IMR-90 (cell line): ENCODE measurements around the gene LIPN. TPM values are rescaled to one million over a fixed set of nuclear protein-coding genes. Genes with fewer than 3 reads are reported as not detected.

Experiments
- ATAC-seq: fragments of 200-7000 bp; cut with Tn5 transposase; 2 replicates; pipeline ENCODE4 v1.9.1; 2020; ENCODE audit warnings: low read depth, mild to moderate bottlenecking, moderate library complexity
- BruUV-seq: library from RNA; stranded (reverse); fragments of 400-500 nt; replicated peaks from 2 replicates; lab custom pipeline; 2021; lab: Mats Ljungman, UMichigan
- CTCF ChIA-PET: fragments of 300-600 bp; formaldehyde crosslinking; extraction: SDS; loops from one replicate; lab custom pipeline; 2021; ENCODE audit warnings: antibody characterized with exemption; lab: Yijun Ruan, JAX
- POLR2A ChIA-PET: fragments of 300-600 bp; sonication (Branson Sonifier 250); formaldehyde crosslinking; loops from one replicate; lab custom pipeline; 2022; ENCODE audit warnings: antibody characterized with exemption; ENCODE audit not compliant: unreplicated experiment; lab: Charles Lee
- DNase-seq: peaks from one replicate; pipeline ENCODE4 v3.0.0; 2013
- H2AFZ ChIP-seq: replicated peaks from 2 replicates; pipeline ENCODE3; 2013; ENCODE audit warnings: low read length, mild to moderate bottlenecking; ENCODE audit not compliant: poor library complexity
- H2AK5ac ChIP-seq: 2 replicates; pipeline ENCODE4 v1.6.1; 2013; ENCODE audit warnings: low read depth, low read length, inconsistent platforms
- H2AK9ac ChIP-seq: replicated peaks from 2 replicates; pipeline ENCODE3; 2013; ENCODE audit warnings: mild to moderate bottlenecking, low read depth, low read length, moderate library complexity; ENCODE audit not compliant: poor library complexity
- H2BK120ac ChIP-seq: 2 replicates; pipeline ENCODE4 v1.6.1; 2013; ENCODE audit warnings: low read depth, low read length, inconsistent platforms
- H2BK15ac ChIP-seq: 3 replicates; pipeline ENCODE4 v1.6.1; 2013; ENCODE audit warnings: low read depth, low read length, inconsistent platforms
- H2BK20ac ChIP-seq: 2 replicates; pipeline ENCODE4 v1.6.1; 2013; ENCODE audit warnings: low read depth, mild to moderate bottlenecking, inconsistent platforms, low read length, moderate library complexity
- H2BK5ac ChIP-seq: 2 replicates; pipeline ENCODE4 v1.6.1; 2013; ENCODE audit warnings: mild to moderate bottlenecking, low read depth, low read length, inconsistent platforms; ENCODE audit not compliant: poor library complexity, severe bottlenecking
- H3K14ac ChIP-seq: replicated peaks from 2 replicates; pipeline ENCODE4 v1.6.1; 2013; ENCODE audit warnings: low read depth, low read length, inconsistent platforms
- H3K18ac ChIP-seq: 2 replicates; pipeline ENCODE4 v1.6.1; 2013; ENCODE audit warnings: low read depth, low read length, control low read depth
- H3K23ac ChIP-seq: 2 replicates; pipeline ENCODE4 v1.6.1; 2013; ENCODE audit warnings: low read depth, low read length, inconsistent platforms
- H3K27ac ChIP-seq: 2 replicates; pipeline ENCODE4 v1.5.1; 2013; ENCODE audit warnings: mild to moderate bottlenecking, control low read depth, low read length; ENCODE audit not compliant: insufficient read depth
- H3K27me3 ChIP-seq: 2 replicates; pipeline ENCODE4 v1.6.1; 2013; ENCODE audit warnings: low read length; ENCODE audit not compliant: control insufficient read depth, insufficient read depth
- H3K36me3 ChIP-seq: 2 replicates; pipeline ENCODE4 v1.6.1; 2013; ENCODE audit warnings: low read length, mixed read lengths; ENCODE audit not compliant: control insufficient read depth, insufficient read depth
- H3K4ac ChIP-seq: 2 replicates; pipeline ENCODE4 v1.6.1; 2013; ENCODE audit warnings: low read depth, low read length, inconsistent platforms
- H3K4me1 ChIP-seq: 2 replicates; pipeline ENCODE4 v1.6.1; 2013; ENCODE audit warnings: low read length, mixed read lengths; ENCODE audit not compliant: control insufficient read depth, insufficient read depth
- H3K4me2 ChIP-seq: 2 replicates; pipeline ENCODE4 v1.6.1; 2013; ENCODE audit warnings: low read depth, mild to moderate bottlenecking, control low read depth, low read length, moderate library complexity
- H3K4me3 ChIP-seq: 2 replicates; pipeline ENCODE4 v1.5.1; 2013; ENCODE audit warnings: low read depth, mild to moderate bottlenecking, control low read depth, low read length, moderate library complexity; ENCODE audit not compliant: insufficient read depth
- H3K56ac ChIP-seq: 2 replicates; pipeline ENCODE4 v1.6.1; 2013; ENCODE audit warnings: low read length, inconsistent platforms; ENCODE audit not compliant: insufficient read depth; ENCODE audit errors: extremely low read depth
- H3K79me1 ChIP-seq, 2 experiments: 2 replicates each; pipeline ENCODE4 v1.6.1; 2013; ENCODE audit warnings: low read length in 2 of 2, inconsistent platforms in 1 of 2, low read depth in 1 of 2
- H3K9ac ChIP-seq: 2 replicates; pipeline ENCODE4 v1.6.1; 2013; ENCODE audit warnings: low read depth, low read length, control low read depth
- H3K9me1 ChIP-seq: 2 replicates; pipeline ENCODE4 v1.6.1; 2013; ENCODE audit warnings: low read length, inconsistent platforms; ENCODE audit not compliant: insufficient read depth
- H3K9me3 ChIP-seq: 2 replicates; pipeline ENCODE4 v1.6.1; 2013; ENCODE audit warnings: low read length; ENCODE audit not compliant: control insufficient read depth, insufficient read depth
- H4K20me1 ChIP-seq: 2 replicates; pipeline ENCODE4 v1.6.1; 2013; ENCODE audit warnings: low read length, inconsistent platforms; ENCODE audit not compliant: insufficient read depth
- H4K5ac ChIP-seq: 2 replicates; pipeline ENCODE4 v1.6.1; 2013; ENCODE audit warnings: mild to moderate bottlenecking, low read depth, low read length, control low read depth
- H4K8ac ChIP-seq, 2 experiments: 2 replicates each; pipeline ENCODE4 v1.6.1; 2013; ENCODE audit warnings: low read depth in 2 of 2, low read length in 2 of 2, control low read depth in 1 of 2, inconsistent platforms in 1 of 2
- H4K91ac ChIP-seq: 2 replicates; pipeline ENCODE4 v1.6.1; 2013; ENCODE audit warnings: low read depth, low read length, inconsistent platforms; ENCODE audit not compliant: insufficient read depth
- BHLHE40 ChIP-seq: fragments of 150-350 bp; IDR thresholded peaks from 2 replicates; pipeline ENCODE4 v1.6.1; 2016; ENCODE audit warnings: mild to moderate bottlenecking, low read depth, low read length
- CEBPB ChIP-seq: IDR thresholded peaks from 2 replicates; pipeline ENCODE4 v1.6.1; 2012; ENCODE audit warnings: low read depth, low read length, improper control_type of control experiment
- CHD1 ChIP-seq: IDR thresholded peaks from 2 replicates; pipeline ENCODE4 v1.6.1; 2012; ENCODE audit warnings: low read depth, low read length, improper control_type of control experiment
- FOS ChIP-seq: fragments of 150-350 bp; IDR thresholded peaks from 2 replicates; pipeline ENCODE4 v1.6.1; 2016; ENCODE audit warnings: low read depth, low read length
- MAFK ChIP-seq: IDR thresholded peaks from 2 replicates; pipeline ENCODE4 v1.6.1; 2012; ENCODE audit warnings: low read depth, low read length, improper control_type of control experiment
- MAZ ChIP-seq: IDR thresholded peaks from 2 replicates; pipeline ENCODE4 v1.6.1; 2012; ENCODE audit warnings: low read depth, mild to moderate bottlenecking, low read length, improper control_type of control experiment, moderate library complexity, borderline replicate concordance
- MXI1 ChIP-seq: IDR thresholded peaks from 2 replicates; pipeline ENCODE4 v1.6.1; 2012; ENCODE audit warnings: low read depth, mild to moderate bottlenecking, low read length, moderate library complexity, borderline replicate concordance
- NFE2L2 ChIP-seq: fragments of 150-350 bp; IDR thresholded peaks from 2 replicates; pipeline ENCODE4 v1.6.1; 2016; ENCODE audit warnings: low read depth, mild to moderate bottlenecking, low read length
- POLR2A ChIP-seq: IDR thresholded peaks from 2 replicates; pipeline ENCODE4 v1.6.1; 2012; ENCODE audit warnings: mild to moderate bottlenecking, low read depth, low read length
- RAD21 ChIP-seq: IDR thresholded peaks from 2 replicates; pipeline ENCODE4 v1.6.1; 2012; ENCODE audit warnings: low read length, improper control_type of control experiment
- RCOR1 ChIP-seq: IDR thresholded peaks from 2 replicates; pipeline ENCODE4 v1.6.1; 2012; ENCODE audit warnings: mild to moderate bottlenecking, low read length, improper control_type of control experiment; ENCODE audit not compliant: insufficient replicate concordance
- RFX5 ChIP-seq: IDR thresholded peaks from 2 replicates; pipeline ENCODE4 v1.8.0; 2012; ENCODE audit warnings: low read depth, mild to moderate bottlenecking, low read length, moderate library complexity
- SMC3 ChIP-seq: fragments of 150-350 bp; IDR thresholded peaks from 2 replicates; pipeline ENCODE4 v1.6.1; 2016; ENCODE audit warnings: low read depth, mild to moderate bottlenecking, antibody characterized with exemption, low read length, moderate library complexity
- WGBS, 2 experiments: methylation state at CpG; one replicate each; pipeline versions ENCODE4 v1.1.5 to v1.1.7; 2013; ENCODE audit warnings: missing lambda C conversion rate in 2 of 2; ENCODE audit not compliant: insufficient read length in 1 of 2; ENCODE audit errors: extremely low coverage in 2 of 2; 5-methylcytosine and 5-hydroxymethylcytosine counted together
- dilution Hi-C: fragments of 300-500 bp; cut with HindIII; formaldehyde crosslinking; loops from one replicate; pipeline ENCODE4 v1.14.3; 2018; ENCODE audit warnings: low sequenced_read_pairs; ENCODE audit not compliant: unreplicated experiment
- in situ Hi-C: fragments of 300-500 bp; cut with MboI; formaldehyde crosslinking; loops from 3 replicates; pipeline ENCODE4 v1.14.3; 2019; ENCODE audit warnings: low sequenced_read_pairs, inconsistent platforms, mixed read lengths
- intact Hi-C: fragments of 100-400 bp; cut with micrococcal nuclease; formaldehyde crosslinking; loops from 2 replicates; pipeline ENCODE4 v1.10.0; 2022
- polyA plus RNA-seq, 3 experiments: library from polyadenylated mRNA; depleted of rRNA; stranded (reverse); fragments of >200 nt; gene quantifications; 2 replicates each; pipeline ENCODE4 v1.2.3, GENCODE V29; 2012; ENCODE audit warnings: low replicate concordance in 1 of 3
- total RNA-seq: library from RNA; depleted of rRNA; stranded (reverse); fragments of >200 nt; gene quantifications from 2 replicates; pipeline ENCODE4 v1.2.3, GENCODE V29; 2012
- TF ChIP-seq, protein P1 (sequence below): fragments of 150-350 bp; IDR thresholded peaks from 2 replicates; pipeline ENCODE4 v1.6.1; 2016; ENCODE audit warnings: low read depth, mild to moderate bottlenecking, low read length, moderate library complexity, borderline replicate concordance
- TF ChIP-seq, protein P2 (sequence below): fragments of 150-350 bp; IDR thresholded peaks from 2 replicates; pipeline ENCODE4 v1.6.1; 2017; ENCODE audit warnings: mild to moderate bottlenecking, antibody characterized with exemption, low read length, low read depth
- TF ChIP-seq, protein P3 (sequence below): conservative IDR thresholded peaks from 2 replicates; pipeline ENCODE4 v1.5.1; 2012; ENCODE audit warnings: mild to moderate bottlenecking, low read depth, low read length, improper control_type of control experiment

LIPN gene
- total and polyA plus RNA-seq, 2 of the 4 experiments (the other 2 are of a cell fraction) = not detected

DNA sequence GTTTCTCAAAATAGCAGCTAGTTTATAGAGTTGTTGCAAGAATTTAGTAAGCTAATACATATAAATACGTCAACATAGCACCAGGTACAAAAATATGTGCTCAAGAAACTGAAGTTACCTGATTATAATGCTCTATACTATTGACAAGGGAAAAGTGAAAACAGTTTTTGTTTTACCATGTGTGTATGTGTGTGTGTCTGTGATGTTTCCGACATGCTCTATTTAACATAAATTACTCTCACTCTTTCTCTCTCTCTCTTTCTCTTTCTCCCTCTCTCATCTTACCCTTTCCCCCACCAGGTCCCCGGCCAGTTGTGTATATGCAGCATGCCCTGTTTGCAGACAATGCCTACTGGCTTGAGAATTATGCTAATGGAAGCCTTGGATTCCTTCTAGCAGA is 4.3 kb downstream of the LIPN start:
- TF ChIP-seq MXI1 = no peak
- TF ChIP-seq CHD1 = no peak
- TF ChIP-seq BHLHE40 = no peak
- TF ChIP-seq POLR2A = no peak
- no peak for TF ChIP-seq RCOR1
- TF ChIP-seq RAD21 = no peak
- TF ChIP-seq FOS = no peak
- TF ChIP-seq SMC3 = no peak
- TF ChIP-seq, protein P1, sequence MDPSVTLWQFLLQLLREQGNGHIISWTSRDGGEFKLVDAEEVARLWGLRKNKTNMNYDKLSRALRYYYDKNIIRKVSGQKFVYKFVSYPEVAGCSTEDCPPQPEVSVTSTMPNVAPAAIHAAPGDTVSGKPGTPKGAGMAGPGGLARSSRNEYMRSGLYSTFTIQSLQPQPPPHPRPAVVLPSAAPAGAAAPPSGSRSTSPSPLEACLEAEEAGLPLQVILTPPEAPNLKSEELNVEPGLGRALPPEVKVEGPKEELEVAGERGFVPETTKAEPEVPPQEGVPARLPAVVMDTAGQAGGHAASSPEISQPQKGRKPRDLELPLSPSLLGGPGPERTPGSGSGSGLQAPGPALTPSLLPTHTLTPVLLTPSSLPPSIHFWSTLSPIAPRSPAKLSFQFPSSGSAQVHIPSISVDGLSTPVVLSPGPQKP = no peak
- no peak for TF ChIP-seq CEBPB
- TF ChIP-seq RFX5 = no peak
- no peak for TF ChIP-seq MAFK
- TF ChIP-seq, protein P2, sequence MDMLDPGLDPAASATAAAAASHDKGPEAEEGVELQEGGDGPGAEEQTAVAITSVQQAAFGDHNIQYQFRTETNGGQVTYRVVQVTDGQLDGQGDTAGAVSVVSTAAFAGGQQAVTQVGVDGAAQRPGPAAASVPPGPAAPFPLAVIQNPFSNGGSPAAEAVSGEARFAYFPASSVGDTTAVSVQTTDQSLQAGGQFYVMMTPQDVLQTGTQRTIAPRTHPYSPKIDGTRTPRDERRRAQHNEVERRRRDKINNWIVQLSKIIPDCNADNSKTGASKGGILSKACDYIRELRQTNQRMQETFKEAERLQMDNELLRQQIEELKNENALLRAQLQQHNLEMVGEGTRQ = no peak
- TF ChIP-seq, protein P3, sequence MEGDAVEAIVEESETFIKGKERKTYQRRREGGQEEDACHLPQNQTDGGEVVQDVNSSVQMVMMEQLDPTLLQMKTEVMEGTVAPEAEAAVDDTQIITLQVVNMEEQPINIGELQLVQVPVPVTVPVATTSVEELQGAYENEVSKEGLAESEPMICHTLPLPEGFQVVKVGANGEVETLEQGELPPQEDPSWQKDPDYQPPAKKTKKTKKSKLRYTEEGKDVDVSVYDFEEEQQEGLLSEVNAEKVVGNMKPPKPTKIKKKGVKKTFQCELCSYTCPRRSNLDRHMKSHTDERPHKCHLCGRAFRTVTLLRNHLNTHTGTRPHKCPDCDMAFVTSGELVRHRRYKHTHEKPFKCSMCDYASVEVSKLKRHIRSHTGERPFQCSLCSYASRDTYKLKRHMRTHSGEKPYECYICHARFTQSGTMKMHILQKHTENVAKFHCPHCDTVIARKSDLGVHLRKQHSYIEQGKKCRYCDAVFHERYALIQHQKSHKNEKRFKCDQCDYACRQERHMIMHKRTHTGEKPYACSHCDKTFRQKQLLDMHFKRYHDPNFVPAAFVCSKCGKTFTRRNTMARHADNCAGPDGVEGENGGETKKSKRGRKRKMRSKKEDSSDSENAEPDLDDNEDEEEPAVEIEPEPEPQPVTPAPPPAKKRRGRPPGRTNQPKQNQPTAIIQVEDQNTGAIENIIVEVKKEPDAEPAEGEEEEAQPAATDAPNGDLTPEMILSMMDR = no peak
- no peak for TF ChIP-seq NFE2L2
- no peak for TF ChIP-seq MAZ
- Histone ChIP-seq H2AFZ (no peak overlapping the region), H3K9me1 (no peaks in the 10 kb centered on the region), H3K4me1 (no peaks in the 10 kb centered on the region), H2BK5ac (no peak overlapping the region), H2AK5ac (no peak overlapping the region), H4K91ac (no peak overlapping the region), H3K18ac (no peak overlapping the region), H4K5ac (no peak overlapping the region), H3K4me2 (no peak overlapping the region), H2BK15ac (no peak overlapping the region), H3K4ac (no peak overlapping the region), H3K36me3 (no peaks in the 10 kb centered on the region), H2BK120ac (no peak overlapping the region), H3K79me1 (no peaks in the 10 kb centered on the region), H4K8ac (no peak overlapping the region), H3K14ac (no peak overlapping the region), H3K9ac (no peak overlapping the region), H3K27me3 (peaks cover 16% of the 10 kb centered on the region), H4K20me1 (no peaks in the 10 kb centered on the region), H3K4me3 (no peak overlapping the region), H3K27ac (no peak overlapping the region), H3K9me3 (no peaks in the 10 kb centered on the region), H2AK9ac (no peak overlapping the region), H2BK20ac (no peak overlapping the region), H3K23ac (no peak overlapping the region), H3K56ac (no peak overlapping the region)
- WGBS, 2 experiments = no CpG with 5 or more reads among the region's 3 CpGs
- ATAC-seq (no peak), DNase-seq (no peak)
- in situ Hi-C loops = no loop called here
- no TSS peak for BruUV-seq
- CTCF ChIA-PET = no interaction called here
- POLR2A ChIA-PET = no interaction called here
- intact Hi-C loops = no loop called here
- dilution Hi-C loops = no loop called here
